Measurements from ENCODE around the gene NKX2-4.

NKX2-4 gene

GRCh38 chr20:21358737-21359136, 38.6 kb downstream of the NKX2-4 start:
- H3K27ac ChIP-seq (ENCODE audit: extremely low read depth, low read depth, low read length) = no peak overlapping the region
- POLR2A ChIA-PET = no interaction called here
- TF ChIP-seq ZNF335 (tag by site-specific recombination; conservative IDR thresholded peaks at IDR 0.05) (no peak), ZNF157 (tag by site-specific recombination; IDR thresholded peaks at IDR 0.05) (no peak)

GRCh38 chr20:21357844-21358243, 39.5 kb downstream of the NKX2-4 start:
- Histone ChIP-seq H3K4me3 (ENCODE audit: low read depth, low read length) (no peak overlapping the region), H3K9me3 (ENCODE audit: control insufficient read depth, insufficient read depth, low read depth, low read length) (no peaks in the 10 kb centered on the region), H3K4me1 (ENCODE audit: control insufficient read depth, insufficient read depth, low read length) (peaks cover 6% of the 10 kb centered on the region; the same call in 1 of the 2 replicates), H3K27ac (ENCODE audit: extremely low read depth, low read depth, low read length) (no peak overlapping the region), H3K36me3 (ENCODE audit: control insufficient read depth in 2 of 2, insufficient read depth in 1 of 2, low read length in 2 of 2) (peaks cover 19 to 61% of the 10 kb centered on the region in 2 experiments)
- POLR2A ChIA-PET = interaction anchor here (0.6 kb wide), 1 partner anchor 8 kb away, joined by 3 read pairs; no protein-coding TSS in a partner anchor
- CTCF ChIA-PET = interaction anchor here (0.8 kb wide), 1 partner anchor 122 kb away, joined by 3 read pairs; no protein-coding TSS in a partner anchor
- TF ChIP-seq ZNF580 (tag by site-specific recombination; IDR thresholded peaks at IDR 0.05) (no peak), REPIN1 (tag by site-specific recombination; IDR thresholded peaks at IDR 0.05; ENCODE audit: low read depth) (no peak), ZFHX2 (tag by site-specific recombination; conservative IDR thresholded peaks at IDR 0.05) (0 out of 2 replicates have a peak, but pooled peaks have one; percentile 11), ZNF398 (tag by site-specific recombination; IDR thresholded peaks at IDR 0.05) (no peak)

More at GRCh38 chr20:21358737-21359136, 38.6 kb downstream of the NKX2-4 start:
- H3K4me3 ChIP-seq (ENCODE audit: low read depth, low read length) = no peak overlapping the region
- no peaks in the 10 kb centered on the region for H3K9me3 ChIP-seq (ENCODE audit: control insufficient read depth, insufficient read depth, low read depth, low read length)
- H3K4me1 ChIP-seq (ENCODE audit: control insufficient read depth, insufficient read depth, low read length) = peaks cover 6% of the 10 kb centered on the region; the same call in 1 of the 2 replicates
- CTCF ChIA-PET = no interaction called here
- H3K36me3 ChIP-seq (ENCODE audit: control insufficient read depth in 2 of 2, insufficient read depth in 1 of 2, low read length in 2 of 2) = peaks cover 14 to 67% of the 10 kb centered on the region in 2 experiments

GRCh38 chr20:21356386-21356785, 40.9 kb downstream of the NKX2-4 start:
- ChIA-PET POLR2A (no interaction called here), CTCF (interaction anchor here (0.6 kb wide), 1 partner anchor 120 kb away, joined by 6 read pairs; no protein-coding TSS in a partner anchor)
- Histone ChIP-seq H3K36me3 (ENCODE audit: control insufficient read depth in 2 of 2, insufficient read depth in 1 of 2, low read length in 2 of 2) (peaks cover 19 to 47% of the 10 kb centered on the region in 2 experiments), H3K4me1 (ENCODE audit: control insufficient read depth, insufficient read depth, low read length) (peaks cover 6% of the 10 kb centered on the region; the same call in 1 of the 2 replicates), H3K4me3 (ENCODE audit: low read depth, low read length) (no peak overlapping the region), H3K27ac (ENCODE audit: extremely low read depth, low read depth, low read length) (no peak overlapping the region), H3K9me3 (ENCODE audit: control insufficient read depth, insufficient read depth, low read depth, low read length) (no peaks in the 10 kb centered on the region)
- TF ChIP-seq ZNF433 (tag by site-specific recombination; IDR thresholded peaks at IDR 0.05; ENCODE audit: low read depth) (no peak), ZNF747 (tag by site-specific recombination; IDR thresholded peaks at IDR 0.05) (no peak), ELK4 (IDR thresholded peaks at IDR 0.05; ENCODE audit: borderline replicate concordance, low read depth, low read length) (no peak), KLF9 (tag by site-specific recombination; IDR thresholded peaks at IDR 0.05; ENCODE audit: low read depth) (no peak), ZNF121 (tag by site-specific recombination; IDR thresholded peaks at IDR 0.05) (no peak), ZNF302 (tag by site-specific recombination; IDR thresholded peaks at IDR 0.05; ENCODE audit: low read depth) (no peak), ZNF140 (tag by site-specific recombination; IDR thresholded peaks at IDR 0.05) (no peak), ZNF23 (tag by site-specific recombination; IDR thresholded peaks at IDR 0.05; ENCODE audit: borderline replicate concordance) (no peak), ZNF518A (tag by site-specific recombination; conservative IDR thresholded peaks at IDR 0.05; ENCODE audit: low read depth) (no peak), ZNF416 (tag by site-specific recombination; IDR thresholded peaks at IDR 0.05) (no peak), ZNF510 (tag by site-specific recombination; IDR thresholded peaks at IDR 0.05; ENCODE audit: insufficient replicate concordance) (no peak)
